Stimulated activated CD4-positive, alpha-beta T cell treated with anti-CD3 and anti-CD28 coated beads, Interleukin-12 subunit alpha, Interleukin-12 subunit beta, amount 100 ng/mL, for 24 hours (primary cell): Measurements from ENCODE around the gene DLK2.
A peak's percentile ranks its signal among the peaks of the same experiment; 100 is the strongest.
"Not testable (repeated sequence)": the region's sequence is repeated elsewhere in the genome, so short reads cannot be mapped to it uniquely, and the experiment has no call there.

Experiments
- DNase-seq, 2 experiments: peaks; one replicate each; pipeline ENCODE4 v3.0.0-alpha.2; 2020; ENCODE audit warnings: low read depth in 2 of 2

DLK2 gene

GRCh38 chr6:43481591-43482236, 26.4 kb upstream of the DLK2 start:
- DNase-seq: no peak

- DNase-seq: no peak
These were observed 25.7 kb upstream of the DLK2 start for GRCh38 chr6:43481075-43481474.

- no peak for DNase-seq
These were observed 22.6 kb upstream of the DLK2 start for GRCh38 chr6:43478008-43478372.

- DNase-seq: peak; percentile 94 to 99
These were observed 22.1 kb upstream of the DLK2 start, which contains the start of gene TJAP1 for GRCh38 chr6:43477235-43478007. Gene TJAP1, plus strand, starts transcription at chr6:43477570. Its CDS starts 21,432 bp downstream, at chr6:43499002.

- DNase-seq: no peak
These were observed 21.4 kb upstream of the DLK2 start for GRCh38 chr6:43476746-43477145.

GRCh38 chr6:43475516-43475915, 20.2 kb upstream of the DLK2 start:
- no peak for DNase-seq

GRCh38 chr6:43472515-43472914, 17.2 kb upstream of the DLK2 start:
- no peak for DNase-seq

GRCh38 chr6:43471399-43471798, 16.1 kb upstream of the DLK2 start:
- no peak for DNase-seq

- DNase-seq: no peak
These were observed 14.6 kb upstream of the DLK2 start for GRCh38 chr6:43469947-43470346.

GRCh38 chr6:43468748-43469681, 13.7 kb upstream of the DLK2 start:
- DNase-seq: no peak

GRCh38 chr6:43468240-43468639, 12.9 kb upstream of the DLK2 start:
- DNase-seq: no peak

- no peak for DNase-seq
These were observed 12.4 kb upstream of the DLK2 start for GRCh38 chr6:43467752-43468151.

- DNase-seq: not testable (repeated sequence)
These were observed 11.9 kb upstream of the DLK2 start for GRCh38 chr6:43467265-43467664.

- no peak for DNase-seq
These were observed 10.6 kb upstream of the DLK2 start for GRCh38 chr6:43465948-43466347.

GRCh38 chr6:43464337-43464736, 9.0 kb upstream of the DLK2 start:
- no peak for DNase-seq

GRCh38 chr6:43461936-43462335, 6.6 kb upstream of the DLK2 start:
- DNase-seq: no peak

GRCh38 chr6:43460032-43460431, 4.7 kb upstream of the DLK2 start:
- no peak for DNase-seq

GRCh38 chr6:43459535-43459934, 4.2 kb upstream of the DLK2 start:
- no peak for DNase-seq

GRCh38 chr6:43458154-43458553, 2.8 kb upstream of the DLK2 start:
- not testable (repeated sequence) for DNase-seq

GRCh38 chr6:43457643-43458042, 2.3 kb upstream of the DLK2 start:
- no peak for DNase-seq

- DNase-seq: peak in 1 of 2 experiments; percentile 23
These were observed 435 bp downstream of the DLK2 start for GRCh38 chr6:43454696-43455530.
